Stimulated activated CD4-positive, alpha-beta T cell treated with anti-CD3 and anti-CD28 coated beads, Interleukin-4, amount 100 ng/mL, for 4 hours (primary cell): ENCODE measurements around the gene CEP250.
"Not testable (repeated sequence)": the region's sequence is repeated elsewhere in the genome, so short reads cannot be mapped to it uniquely, and the experiment has no call there.

Source experiments
- DNase-seq, 2 experiments: peaks; one replicate each; pipeline ENCODE4 v3.0.0-alpha.2; 2020

The CEP250 gene

DNA sequence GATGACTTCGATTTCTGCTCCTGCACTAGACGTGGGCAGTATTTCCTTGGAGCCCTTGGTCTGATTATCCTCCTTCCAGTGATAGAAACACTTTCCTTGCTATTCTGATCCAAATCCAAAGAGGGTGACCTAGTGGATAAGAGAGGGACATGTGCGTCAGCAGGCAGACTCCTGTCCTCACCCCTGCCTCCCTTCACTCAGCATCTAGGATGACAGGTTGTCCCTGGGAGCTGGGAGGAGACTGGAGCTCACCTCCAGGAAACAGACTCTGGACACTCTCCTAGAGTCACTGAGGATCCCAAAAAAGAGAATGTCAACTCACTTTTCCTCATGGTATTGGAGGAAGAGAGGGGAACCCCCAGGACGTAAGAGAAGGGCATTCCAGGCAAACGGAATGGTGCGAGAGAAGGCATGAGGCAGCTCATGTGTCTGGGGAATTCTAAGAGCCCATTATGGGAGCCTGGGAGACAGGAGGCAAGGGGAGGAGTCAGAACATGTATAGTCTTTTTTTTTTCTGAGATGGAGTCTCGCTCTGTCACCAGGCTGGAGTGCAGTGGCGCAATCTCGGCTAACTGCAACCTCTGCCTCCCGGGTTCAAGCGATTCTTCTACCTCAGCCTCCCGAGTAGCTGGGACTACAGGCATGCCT, 71.8 kb downstream of the CEP250 start:
- DNase-seq = no peak

DNA sequence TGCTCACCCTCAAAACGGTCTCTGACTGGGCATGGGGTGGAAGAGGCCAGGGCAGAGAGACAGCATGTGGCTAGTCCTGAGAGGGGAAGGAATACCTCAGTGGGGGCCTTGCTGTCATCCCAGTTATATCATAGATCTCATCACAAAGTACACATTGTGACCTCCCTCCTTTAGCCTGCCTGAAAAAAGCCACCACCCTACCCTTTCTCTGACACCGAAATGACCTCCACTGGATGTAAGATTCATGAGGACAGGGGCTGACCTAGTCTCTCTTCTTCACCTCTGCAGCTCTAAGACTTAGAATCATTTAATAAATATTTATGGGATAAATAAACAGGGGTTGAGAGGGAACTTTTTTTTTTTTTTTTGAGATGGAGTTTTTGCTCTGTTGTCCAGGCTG, 74.2 kb downstream of the CEP250 start, which contains the start of gene C20orf173:
TSS of gene C20orf173 (minus strand) at position 101 of the 400 bp plus-strand sequence. CDS start 279 bp downstream, outside the sequence.
- DNase-seq = no peak

DNA sequence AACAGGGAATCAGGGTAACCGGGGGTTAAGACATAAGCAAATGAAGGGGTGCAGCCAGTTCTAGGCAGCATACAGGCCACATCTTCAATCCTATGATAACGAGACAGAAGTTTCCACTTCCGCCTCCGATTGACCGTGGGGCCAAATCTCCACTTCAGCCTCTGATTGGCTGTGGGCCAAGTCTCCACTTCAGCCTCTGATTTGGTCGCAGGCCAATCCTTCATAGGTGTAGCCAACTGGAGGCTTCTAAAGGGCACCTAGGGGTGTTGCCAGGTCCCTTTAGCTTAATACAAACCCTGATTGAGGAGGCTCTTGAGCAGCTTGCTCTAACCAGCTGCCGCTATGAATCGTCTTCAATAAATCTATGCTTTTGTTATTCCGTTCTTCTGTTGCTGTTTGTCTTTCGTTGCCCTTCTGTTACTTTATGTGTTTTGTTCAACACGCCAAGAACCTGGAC, 84.4 kb downstream of the CEP250 start:
- peak in 1 of 2 experiments; percentile 3 for DNase-seq

DNA sequence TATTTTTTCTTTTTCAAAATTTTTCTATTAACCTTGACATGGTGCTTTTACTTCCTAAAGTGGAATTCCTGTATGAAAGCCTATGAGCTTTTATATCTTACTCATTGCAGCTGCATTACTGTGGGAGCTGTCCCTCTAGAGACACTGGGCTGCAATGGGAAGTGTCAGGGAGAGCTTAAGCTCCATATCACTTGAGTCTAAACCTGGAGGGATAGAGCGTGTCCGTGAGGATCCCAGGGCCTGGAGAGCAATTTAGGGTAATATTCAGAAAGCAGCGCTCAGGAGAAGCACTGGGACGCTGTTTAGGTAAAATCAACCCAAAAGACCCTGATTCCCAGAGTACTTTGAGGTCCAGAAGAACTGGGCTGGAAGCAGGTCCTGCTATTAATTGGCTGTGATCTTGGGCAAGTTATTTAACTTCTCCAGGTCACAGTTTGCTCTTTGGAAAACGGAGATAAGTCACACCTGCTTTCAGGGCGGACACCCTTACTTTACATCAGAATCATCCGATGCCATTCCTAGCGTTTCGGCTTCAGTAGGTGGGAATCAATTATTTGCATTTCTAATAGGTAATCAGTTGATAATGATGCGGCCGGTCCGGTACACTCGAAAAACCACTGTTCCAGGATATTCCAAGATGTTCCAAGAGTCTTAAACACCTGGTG, 85.9 kb downstream of the CEP250 start:
- no peak for DNase-seq

DNA sequence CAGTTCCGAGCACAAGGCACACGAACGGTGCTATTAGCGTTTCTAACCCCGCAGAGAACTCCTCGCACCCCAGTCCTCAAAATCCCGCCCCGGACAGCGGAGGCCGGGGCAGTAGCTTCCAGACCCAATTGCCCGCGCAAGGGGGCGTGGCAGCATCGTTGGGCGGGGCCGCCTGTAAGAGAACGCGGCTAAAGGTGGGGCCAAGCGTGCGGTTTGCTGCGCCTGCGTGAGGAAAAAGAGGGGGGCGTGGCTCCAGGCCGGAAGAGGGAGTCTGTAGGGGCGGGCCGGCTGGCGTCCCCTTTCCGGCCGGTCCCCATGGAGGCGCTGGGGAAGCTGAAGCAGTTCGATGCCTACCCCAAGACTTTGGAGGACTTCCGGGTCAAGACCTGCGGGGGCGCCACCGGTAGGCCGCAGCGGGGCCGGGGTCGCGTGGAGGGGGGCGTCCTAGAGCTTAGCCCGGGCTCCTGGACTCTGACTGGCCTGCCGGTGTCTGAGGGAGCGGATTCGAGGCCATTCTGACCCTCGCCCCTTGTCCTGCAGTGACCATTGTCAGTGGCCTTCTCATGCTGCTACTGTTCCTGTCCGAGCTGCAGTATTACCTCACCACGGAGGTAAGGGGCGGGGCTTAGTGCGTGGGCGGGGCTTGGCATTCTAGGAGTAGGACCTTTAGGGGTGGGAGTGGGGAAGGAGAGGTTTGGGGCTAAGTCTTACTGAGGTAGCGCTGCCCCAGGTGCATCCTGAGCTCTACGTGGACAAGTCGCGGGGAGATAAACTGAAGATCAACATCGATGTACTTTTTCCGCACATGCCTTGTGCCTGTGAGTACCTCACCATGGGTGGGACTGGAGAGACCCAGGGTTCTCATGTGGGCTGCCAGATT, 86.6 kb downstream of the CEP250 start, which contains the start of gene ERGIC3:
TSS of gene ERGIC3 (plus strand) at position 296 of the 880 bp plus-strand sequence. CDS start at position 316, 20 bp downstream.
- peak; percentile 95 to 96 for DNase-seq

DNA sequence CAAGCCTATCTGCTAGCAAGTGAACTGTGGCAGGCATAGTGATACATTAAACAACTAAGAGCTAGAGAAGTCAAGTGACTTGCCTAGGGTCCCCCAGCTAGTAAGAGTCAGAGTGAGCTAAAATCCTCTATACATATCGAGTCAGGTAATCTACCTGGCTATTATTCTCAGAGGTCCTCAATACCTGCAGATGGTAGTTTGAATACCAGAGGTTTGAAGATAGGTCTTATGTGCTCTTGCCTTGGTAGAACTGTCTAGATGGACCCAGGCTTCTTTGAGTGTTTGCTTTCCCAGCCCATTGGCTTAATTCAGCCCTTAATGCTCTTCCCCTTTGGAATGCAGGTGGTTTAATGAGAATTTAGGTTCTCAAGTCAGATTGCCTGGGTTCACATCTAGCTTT, 87.6 kb downstream of the CEP250 start:
- DNase-seq = no peak

DNA sequence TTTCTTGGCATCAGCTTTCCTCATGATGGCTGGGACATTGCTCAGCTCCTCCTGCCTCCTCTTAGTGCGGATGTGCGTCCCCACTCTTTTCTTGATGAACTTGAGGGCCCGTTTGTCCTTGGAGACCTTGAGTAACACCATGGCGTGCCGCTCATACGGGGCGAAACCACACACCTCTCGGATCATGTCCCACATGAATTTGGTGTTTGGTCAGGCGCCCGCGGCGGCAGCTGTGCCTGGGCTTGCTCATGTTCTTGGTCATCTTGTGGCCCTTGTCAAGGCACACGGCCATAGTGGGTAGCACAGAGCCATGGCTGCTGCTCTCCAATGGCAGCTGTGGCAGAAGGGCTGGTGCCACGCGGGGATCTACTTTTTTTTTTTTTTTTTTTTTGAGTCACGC, 89.0 kb downstream of the CEP250 start:
- DNase-seq = no peak

DNA sequence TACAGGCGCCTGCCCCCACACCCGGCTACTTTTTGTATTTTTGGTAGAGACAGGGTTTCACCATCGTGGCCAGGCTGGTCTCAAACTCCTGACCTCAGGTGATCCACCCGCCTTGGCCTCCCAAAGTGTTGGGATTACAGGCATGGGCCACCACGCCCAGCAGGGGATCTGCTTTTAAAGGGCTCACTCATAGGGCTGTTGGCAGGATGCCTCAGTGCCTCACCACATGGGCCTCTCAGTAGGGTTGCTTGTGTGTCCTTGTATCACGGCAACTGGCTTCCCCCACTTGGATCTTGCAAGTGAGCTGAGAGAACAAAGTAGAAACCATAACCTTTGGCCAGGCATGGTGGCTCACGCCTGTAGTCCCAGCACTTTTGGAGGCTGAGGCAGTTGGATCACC, 89.5 kb downstream of the CEP250 start:
- DNase-seq = not testable (repeated sequence)

DNA sequence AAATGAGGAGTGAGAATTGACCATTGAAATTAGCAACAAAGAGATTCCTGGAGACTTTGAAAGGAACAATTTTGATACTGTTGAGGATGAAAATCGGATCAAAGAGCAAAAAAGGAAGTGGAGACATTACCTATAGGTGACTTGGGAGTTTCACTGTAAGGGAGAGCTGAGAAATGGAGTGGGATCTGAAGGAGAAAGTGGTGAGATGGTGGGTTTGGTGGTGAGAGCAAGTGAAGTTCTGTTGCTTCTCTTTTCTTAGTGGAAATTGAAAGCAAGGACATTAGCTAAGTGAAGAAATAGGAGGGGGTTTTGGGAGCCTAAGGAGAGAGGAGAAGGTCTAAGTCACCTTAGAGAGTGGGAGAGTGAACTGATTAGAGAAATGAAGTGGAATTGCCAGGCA, 90.7 kb downstream of the CEP250 start:
- DNase-seq = no peak

DNA sequence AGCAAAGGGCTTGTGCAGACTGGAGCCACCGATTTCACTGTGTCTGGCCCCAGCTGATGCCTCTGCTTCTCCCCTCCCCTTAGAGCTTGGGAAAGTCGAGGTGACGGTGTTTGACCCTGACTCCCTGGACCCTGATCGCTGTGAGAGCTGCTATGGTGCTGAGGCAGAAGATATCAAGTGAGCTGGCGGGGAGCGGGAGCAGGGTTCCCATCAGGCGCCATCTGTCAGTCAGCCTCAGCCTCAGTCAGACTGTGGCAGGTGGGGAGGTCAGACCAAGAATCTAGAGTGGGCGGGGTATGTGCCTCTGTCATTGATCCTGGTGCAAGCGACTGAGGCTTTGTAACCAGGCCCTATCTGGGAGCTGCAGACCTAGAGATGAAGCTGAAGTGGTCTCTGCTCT, 91.9 kb downstream of the CEP250 start:
- DNase-seq = no peak

DNA sequence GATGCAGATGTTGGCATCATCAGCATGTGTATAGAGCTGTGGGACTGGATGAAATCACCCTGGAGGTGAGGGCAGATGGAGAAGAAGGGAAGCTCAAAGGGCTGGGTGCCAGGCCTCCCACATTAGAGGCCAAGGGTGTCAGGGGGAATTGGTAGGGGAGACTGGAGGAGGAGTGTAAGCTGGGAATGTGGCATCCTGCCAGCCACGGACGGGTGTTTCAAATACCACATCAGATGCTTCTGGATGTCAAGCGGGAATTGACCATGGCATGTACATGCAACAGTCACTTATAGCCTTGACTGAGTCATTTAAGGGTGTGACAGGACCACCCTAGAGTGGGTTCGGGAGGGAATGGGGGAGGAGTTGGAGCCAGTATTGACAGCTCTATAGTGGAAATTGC, 96.1 kb downstream of the CEP250 start:
- DNase-seq = no peak

DNA sequence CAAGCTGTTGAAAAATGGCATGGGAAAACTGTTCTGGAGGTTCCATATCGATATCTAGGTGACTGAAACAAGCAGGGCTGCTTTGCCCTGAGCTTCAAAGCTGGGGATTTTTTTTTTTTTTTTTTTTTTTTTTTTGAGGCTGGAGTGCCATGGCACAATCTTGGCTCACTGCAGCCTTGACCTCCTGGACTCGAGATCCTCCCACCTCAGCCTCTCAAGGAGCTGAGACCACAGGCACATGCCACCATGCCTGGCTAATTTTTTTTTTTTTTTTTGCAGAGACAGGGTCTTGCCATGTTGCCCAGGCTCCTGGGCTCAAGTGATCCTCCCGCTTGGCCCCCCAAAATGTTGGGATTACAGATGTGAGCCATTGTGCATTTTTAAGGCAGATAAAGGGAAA, 97.5 kb downstream of the CEP250 start:
- no peak for DNase-seq

DNA sequence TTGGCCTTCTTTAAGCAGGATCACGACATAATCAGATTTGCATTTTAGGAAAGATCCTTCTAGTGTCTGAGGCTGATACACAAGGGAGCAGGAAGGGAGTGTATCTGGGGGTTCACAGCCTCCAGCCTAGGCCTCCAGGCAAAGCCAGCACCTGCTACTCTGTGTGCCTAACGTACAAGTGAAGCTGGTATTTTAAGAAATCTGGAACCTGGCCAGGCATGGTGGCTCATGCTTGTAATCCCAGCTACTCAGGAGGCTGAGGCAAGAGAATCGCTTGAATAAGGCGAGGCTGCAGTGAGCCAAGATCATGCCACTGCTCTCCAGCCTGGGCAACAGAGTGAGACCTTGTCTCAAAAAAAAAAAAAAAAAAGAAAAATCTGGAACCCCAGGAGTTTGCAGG, 100.1 kb downstream of the CEP250 start:
- DNase-seq = not testable (repeated sequence)

DNA sequence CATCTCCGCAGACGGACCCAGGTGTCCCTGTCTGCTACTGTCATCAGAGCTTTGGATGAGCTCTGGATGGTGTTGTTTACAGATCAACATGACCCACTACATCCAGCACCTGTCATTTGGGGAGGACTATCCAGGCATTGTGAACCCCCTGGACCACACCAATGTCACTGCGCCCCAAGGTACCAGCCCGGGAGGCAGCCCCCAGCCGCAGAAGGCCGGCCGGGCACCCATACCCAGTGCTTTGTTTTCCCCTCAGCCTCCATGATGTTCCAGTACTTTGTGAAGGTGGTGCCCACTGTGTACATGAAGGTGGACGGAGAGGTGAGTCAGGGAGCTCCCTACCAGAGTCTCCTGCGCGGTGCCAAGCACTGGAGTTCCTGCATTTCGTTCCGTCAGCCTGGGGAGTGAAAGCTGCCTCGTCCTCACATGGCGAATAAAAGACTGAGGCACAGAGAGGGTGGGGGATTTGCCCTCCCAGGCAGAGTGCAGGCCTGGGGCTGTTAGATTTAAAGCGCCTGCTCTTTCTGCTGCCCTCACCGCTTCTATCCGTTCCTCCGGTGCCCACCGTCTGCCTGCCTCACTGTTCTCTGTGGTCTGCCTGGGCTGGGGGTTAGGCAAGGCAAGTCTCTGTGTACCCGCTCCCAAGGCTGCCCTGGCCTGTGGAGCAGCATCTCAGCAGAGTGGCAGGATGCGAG, 100.7 kb downstream of the CEP250 start:
- no peak for DNase-seq

DNA sequence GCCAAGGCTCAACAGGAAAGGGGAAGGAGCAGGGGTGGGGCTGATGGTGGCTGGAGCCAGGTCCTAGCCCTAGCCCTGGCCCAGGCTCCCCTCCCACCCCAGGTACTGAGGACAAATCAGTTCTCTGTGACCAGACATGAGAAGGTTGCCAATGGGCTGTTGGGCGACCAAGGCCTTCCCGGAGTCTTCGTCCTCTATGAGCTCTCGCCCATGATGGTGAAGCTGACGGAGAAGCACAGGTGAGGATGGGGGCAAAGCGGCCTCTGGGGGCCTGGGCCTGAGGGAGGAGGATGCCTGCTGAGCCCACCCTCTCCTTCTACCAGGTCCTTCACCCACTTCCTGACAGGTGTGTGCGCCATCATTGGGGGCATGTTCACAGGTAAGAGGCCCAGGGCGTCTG, 101.5 kb downstream of the CEP250 start:
- DNase-seq = no peak

DNA sequence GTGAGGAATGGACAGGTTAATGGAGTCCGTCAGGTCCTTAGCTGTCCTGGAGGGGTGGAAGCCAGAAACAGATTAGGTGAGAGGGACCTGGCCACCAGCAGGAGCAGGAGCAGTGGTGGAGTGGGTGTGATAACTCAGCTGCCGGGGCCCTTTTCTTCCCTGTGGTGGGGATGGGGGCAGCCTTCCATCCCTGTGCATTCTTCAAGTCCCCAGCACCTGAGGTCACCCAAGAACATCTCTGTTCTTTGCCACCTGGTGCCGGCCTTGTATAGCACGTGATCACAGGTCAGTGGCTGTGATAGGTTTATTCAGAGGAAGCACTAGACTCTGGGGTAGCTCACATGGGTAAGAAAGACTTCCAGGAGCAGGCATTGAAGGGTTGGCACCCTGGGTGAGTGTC, 103.1 kb downstream of the CEP250 start:
- DNase-seq = no peak

DNA sequence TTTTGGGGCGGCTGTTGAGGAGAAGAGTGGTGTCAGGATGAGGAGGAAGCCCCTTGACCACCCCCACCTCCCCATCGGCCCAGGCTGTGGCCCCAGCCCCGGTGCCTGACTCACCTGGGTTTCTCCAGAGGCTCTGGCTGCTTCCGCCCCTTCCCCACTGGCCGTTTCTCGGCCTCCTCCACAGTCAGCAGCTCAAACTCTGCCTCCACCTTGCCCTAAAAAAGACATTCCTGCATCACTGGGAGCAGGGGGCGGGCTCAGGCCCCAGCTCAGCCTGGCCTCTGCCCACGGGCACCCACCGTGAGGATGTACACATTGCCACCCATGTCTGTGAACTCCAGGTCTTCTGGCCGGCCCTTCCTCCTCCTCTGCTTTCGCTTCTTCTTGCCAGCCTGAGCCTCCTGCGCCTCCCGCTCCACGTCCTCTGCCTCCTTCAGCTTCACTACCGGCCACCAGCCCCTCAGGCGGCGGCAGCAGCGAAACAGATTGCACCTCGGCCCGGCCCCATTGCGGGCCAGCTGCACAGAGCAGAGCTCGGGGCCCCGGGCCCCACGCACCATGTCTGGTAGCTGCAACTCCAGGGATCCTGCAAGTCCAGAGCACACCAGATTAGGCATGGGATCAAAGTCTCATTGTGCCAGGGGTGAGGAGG, 103.8 kb downstream of the CEP250 start:
- no peak for DNase-seq

DNA sequence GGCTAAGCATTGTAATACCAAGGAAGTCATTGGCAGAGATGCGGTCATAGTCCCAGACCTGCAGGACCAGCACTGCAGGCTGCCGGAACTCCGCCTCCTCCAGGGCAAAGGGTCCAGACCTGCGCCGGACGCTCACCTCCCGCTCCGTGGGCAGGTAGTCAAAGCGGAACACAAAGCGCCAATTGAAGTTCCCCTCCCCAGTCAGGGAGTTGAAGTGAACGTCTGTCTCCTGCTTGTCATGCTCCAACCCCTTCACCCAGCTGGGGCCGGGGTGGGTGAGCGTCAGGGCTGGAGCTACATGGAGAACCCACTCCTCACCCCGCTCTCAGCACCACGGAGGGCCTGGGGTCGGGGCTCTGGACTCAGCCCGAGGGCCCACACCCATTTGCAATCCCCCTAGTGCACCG, 104.7 kb downstream of the CEP250 start:
- no peak for DNase-seq

DNA sequence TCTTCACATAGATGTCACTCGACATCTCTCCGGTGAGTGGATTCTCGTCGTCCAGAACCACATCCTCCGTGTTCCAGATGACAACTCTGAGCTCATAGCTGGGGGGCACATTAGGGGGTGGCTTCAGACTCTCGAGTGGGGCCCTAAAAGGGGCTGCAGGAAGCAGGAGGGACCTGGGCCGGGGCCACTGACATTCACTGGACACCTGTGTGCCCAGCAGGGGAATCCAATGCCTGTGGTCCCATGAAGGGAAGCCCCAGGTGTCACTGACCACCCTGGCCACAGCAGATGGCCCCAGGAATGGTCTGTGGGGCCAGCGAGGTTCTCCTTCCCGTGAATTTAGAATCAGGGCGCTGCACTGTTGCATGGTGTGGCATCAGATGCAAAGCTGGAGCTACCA, 105.1 kb downstream of the CEP250 start:
- no peak for DNase-seq

DNA sequence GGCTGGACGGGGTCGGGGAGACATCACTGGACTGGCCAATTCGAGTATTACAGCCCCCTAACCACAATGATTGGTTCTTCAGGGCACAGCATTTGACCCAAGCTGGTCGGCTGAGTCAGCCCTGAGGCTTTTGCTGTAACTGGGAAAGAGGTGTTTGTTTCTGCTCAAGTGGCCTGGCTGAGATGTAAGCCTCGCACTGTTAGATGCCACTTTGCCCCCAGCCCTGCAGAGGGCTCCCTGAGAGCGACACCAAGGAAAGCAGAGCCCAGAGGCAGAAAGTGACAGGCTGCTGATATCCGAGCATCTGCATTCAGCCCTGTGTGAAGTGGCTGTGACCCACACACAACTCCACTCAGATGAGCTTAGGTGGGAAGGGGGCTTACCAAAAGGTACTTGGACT, 105.9 kb downstream of the CEP250 start:
- no peak for DNase-seq

DNA sequence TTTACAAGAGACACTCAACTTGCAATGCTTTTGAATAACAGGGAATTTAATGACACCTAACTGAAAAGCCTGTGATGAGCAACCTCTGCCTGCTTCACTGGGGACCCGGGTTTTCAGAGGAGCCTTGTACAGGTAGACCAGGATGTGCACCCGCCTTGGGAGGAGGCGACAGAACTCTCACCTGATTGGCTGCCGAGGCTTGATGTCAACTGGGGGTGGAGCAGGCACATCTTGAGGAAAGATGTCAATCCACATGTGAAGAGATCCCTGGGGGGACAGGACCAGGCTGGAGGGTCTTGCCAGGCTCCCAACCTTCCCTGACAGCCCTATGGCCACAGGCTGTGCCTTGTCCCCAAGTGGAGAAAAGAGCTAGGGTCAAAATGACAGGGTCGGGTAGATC, 106.3 kb downstream of the CEP250 start:
- DNase-seq = no peak

DNA sequence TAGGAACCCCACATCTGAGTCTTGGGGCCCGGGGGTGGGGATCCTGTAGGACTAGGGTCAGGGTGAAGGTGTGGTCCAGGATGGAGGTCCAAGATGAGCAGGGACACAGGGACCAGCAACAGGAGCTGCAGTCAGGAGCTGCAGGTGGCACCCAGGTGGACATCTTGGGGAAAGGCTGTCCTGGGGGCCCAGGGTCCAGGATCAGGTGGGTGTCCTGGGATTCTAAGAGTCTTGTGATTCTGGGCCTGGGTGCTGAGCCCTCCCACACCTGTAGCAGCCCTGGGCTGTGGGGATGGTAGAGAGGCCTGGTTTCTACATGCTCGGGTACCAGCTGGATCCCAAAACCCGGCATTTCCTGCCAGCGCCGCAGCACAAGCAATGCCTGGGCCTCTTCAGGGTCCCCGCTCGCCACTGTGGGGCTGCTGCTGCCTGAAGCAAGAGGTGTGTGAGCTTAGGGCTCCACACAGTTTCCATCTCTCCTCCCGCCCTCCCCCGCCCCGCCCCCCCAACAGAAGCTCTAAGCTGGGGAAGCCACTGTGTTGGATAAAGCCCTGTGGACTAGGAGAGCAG, 107.2 kb downstream of the CEP250 start:
- no peak for DNase-seq
